Measurements from ENCODE around the gene RAI1. TPM values are rescaled to one million over a fixed set of nuclear protein-coding genes. Genes with fewer than 3 reads are reported as not detected.

The RAI1 gene
- total RNA-seq, 4 donors from 2014 or later, result 12.8 to 51.2 (median 47.6) TPM

DNA sequence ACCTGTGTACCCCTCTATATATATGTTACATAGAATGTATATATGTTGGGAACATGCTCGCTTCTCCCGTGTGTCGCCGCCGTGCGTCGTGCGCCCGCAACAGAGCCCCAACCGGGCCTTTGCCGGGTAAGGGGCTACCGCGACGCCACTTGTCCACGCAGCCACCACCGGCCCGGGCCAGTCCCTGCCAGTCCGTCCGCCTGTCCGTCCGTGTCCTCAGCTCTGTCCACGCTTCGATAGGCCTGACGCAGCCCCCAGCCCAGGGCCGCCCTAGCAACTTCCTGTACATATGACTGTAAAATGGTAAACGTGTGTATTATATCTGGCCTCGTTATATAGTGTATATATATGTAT, 129.6 kb downstream of the RAI1 start:
- Histone ChIP-seq H3K9me3 (no peaks in the 10 kb centered on the region), H3K36me3 (peaks cover 0 to 57% (median 0%) of the 10 kb centered on the region in 3 donors), H3K4me3 (no peak overlapping the region), H3K27me3 (no peaks in the 10 kb centered on the region), H3K4me1 (peaks cover 0 to 28% (median 6%) of the 10 kb centered on the region in 4 donors), H3K27ac (peak overlapping the region in 2 of 4 donors; percentile 42 to 64)
- TF ChIP-seq, protein P1, sequence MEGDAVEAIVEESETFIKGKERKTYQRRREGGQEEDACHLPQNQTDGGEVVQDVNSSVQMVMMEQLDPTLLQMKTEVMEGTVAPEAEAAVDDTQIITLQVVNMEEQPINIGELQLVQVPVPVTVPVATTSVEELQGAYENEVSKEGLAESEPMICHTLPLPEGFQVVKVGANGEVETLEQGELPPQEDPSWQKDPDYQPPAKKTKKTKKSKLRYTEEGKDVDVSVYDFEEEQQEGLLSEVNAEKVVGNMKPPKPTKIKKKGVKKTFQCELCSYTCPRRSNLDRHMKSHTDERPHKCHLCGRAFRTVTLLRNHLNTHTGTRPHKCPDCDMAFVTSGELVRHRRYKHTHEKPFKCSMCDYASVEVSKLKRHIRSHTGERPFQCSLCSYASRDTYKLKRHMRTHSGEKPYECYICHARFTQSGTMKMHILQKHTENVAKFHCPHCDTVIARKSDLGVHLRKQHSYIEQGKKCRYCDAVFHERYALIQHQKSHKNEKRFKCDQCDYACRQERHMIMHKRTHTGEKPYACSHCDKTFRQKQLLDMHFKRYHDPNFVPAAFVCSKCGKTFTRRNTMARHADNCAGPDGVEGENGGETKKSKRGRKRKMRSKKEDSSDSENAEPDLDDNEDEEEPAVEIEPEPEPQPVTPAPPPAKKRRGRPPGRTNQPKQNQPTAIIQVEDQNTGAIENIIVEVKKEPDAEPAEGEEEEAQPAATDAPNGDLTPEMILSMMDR (IDR thresholded peaks at IDR 0.05), result no peak
- no peak for DNase-seq

DNA sequence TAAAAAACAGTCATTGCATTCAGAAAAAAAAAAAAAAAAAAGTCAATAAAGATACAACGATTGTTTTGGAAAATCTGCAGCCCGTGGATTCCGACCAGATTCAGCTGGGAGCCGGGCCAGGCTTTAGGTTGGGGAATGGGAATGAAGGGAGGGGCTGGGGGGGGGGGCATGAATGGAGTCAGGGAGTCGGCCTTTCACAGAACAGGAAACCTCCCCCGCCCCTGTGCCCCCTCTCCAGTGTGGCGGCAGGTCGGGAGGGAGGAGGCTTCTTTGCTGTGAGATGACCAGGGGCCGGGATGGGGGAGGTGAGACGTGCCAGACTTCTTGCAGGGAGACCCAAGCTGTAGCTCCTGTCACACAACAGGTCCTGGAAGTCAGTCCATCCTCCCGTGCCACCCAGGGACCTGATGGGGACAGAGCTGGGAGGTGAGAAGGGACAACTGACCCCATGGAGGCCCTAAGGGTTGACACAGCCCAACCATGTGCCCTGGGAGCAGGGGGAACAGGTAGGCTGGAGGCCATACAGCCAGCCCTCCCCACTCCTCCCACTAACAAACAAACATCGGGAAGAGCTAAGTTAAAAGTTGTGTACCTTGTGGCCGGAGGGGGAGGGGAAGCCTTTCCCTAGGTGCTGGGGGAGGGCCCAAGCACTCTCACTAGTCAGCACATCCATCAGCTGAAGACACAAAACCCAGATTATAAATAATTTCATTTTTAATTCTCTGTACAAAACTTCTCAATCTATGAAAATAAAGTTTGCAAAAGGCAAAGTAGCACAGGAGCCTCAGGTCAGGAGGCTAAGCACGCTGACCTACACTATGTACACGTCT, 130.3 kb downstream of the RAI1 start:
- Histone ChIP-seq H3K4me1 (peaks cover 0 to 28% (median 6%) of the 10 kb centered on the region in 4 donors), H3K27me3 (no peaks in the 10 kb centered on the region), H3K27ac (peak overlapping the region in 1 of 4 donors; percentile 35), H3K36me3 (peaks cover 0 to 63% (median 0%) of the 10 kb centered on the region in 3 donors), H3K9me3 (no peaks in the 10 kb centered on the region), H3K4me3 (no peak overlapping the region)
- DNase-seq, result no peak
- no peak for TF ChIP-seq POLR2A (IDR thresholded peaks at IDR 0.05)
- TF ChIP-seq, protein P1 (IDR thresholded peaks at IDR 0.05), result no peak

DNA sequence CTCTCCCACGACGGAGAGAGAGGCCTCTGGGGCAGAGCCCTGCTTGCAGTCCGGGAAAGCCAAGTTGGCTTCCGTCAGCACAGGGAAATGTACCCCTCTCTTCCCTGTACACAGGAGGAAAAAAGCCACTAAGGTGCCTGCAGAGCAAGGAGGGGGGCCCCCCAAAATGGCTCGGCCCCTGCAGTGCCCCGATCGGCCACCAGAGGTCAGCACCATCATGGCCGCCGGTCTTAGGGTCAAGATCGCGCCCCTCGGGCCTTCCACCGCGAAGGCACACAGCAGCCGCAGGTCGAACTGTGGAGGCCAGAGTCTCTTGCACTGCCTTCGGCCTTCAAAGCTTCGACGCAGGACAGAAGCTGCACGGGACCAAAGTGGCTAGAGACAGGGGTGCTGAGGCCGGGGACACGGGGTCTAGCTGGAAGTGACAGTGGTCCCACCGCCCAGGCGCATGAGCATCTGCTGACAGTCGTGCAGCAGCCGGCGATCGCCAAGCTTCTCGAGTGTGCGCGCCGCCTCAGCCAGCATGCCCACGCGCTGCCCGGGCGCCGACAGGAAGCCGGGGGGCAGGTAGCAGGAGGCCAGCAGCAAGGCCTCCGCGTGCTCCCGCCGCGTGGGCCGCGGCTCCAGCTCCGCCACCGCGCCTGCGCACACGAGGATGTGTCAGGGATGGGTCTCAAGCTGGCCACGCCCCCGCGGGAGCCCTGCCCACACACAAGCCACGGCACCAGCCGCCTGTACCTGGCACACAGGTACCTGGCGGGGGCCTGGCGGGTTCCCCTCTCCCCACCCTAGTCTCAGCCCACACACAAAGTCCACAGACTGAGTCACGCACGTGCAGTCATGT, 131.2 kb downstream of the RAI1 start:
- H3K4me1 ChIP-seq, result peaks cover 0 to 28% (median 6%) of the 10 kb centered on the region in 4 donors
- peak; percentile 74 to 84 (median 81) for DNase-seq
- H3K4me3 ChIP-seq, result no peak overlapping the region
- TF ChIP-seq POLR2A (IDR thresholded peaks at IDR 0.05), result no peak
- TF ChIP-seq, protein P1 (IDR thresholded peaks at IDR 0.05), result peak; percentile 97 to 100 (median 98)
- peak overlapping the region in 1 of 4 donors; percentile 31 for H3K27ac ChIP-seq
- no peaks in the 10 kb centered on the region for H3K9me3 ChIP-seq
- H3K27me3 ChIP-seq, result no peaks in the 10 kb centered on the region
- H3K36me3 ChIP-seq, result peaks cover 0 to 72% (median 0%) of the 10 kb centered on the region in 3 donors

DNA sequence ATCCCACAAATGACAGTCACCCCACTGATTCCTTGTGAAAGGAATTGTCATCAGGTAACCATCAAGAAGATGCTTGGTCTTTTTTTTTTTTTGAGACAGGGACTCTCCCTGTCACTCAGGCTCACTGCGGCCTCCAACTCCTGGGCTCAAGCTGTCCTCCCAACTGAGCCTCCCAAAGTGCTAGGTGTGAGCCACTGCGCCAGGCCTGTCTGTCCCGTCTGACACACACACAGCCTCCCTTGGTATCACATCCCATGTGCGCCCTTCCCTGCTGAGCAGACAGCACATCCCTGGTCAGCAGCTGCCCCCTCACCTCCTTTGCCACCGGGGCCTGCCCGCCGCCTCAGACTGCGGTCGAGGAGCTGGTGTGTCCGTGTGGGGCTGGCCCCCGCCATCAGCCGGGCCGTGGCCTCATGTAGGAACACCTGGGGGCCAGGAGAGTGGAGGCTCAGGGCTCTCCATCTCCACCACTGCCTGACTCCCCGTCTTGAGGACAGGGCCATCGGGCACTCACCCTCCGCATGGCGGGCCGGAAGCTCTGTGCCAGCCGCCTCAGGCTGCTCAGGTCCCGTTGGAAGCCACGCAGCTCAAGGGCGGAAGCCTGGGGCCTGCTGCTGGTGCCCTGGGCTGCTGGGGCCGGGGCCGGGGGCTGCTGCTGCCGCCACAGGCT, 131.9 kb downstream of the RAI1 start:
- Histone ChIP-seq H3K36me3 (peaks cover 0 to 79% (median 0%) of the 10 kb centered on the region in 3 donors), H3K4me1 (peaks cover 0 to 34% (median 6%) of the 10 kb centered on the region in 4 donors), H3K27ac (no peak overlapping the region), H3K4me3 (no peak overlapping the region), H3K27me3 (no peaks in the 10 kb centered on the region), H3K9me3 (no peaks in the 10 kb centered on the region)
- DNase-seq, result no peak
- no peak for TF ChIP-seq POLR2A (IDR thresholded peaks at IDR 0.05)
- TF ChIP-seq, protein P1 (IDR thresholded peaks at IDR 0.05), result no peak

DNA sequence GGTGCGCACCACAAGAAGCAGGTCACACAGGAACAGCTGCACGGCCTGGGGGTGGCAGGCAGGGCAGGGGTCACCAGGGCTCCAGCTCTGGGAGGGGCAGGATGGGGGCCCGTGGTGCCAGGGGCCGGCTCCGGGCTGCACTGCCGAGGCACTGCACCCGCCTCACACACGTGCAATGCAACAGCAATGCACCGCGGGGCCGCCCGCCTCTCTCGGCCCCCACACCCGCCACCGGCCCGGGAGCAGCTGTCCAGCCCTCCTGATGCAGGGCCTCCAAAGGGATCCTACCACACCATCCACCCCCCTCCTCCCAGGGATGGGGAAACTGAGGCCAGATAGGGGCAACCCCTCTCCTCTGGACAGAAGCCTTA, 132.5 kb downstream of the RAI1 start:
- H3K9me3 ChIP-seq, result no peaks in the 10 kb centered on the region
- no peaks in the 10 kb centered on the region for H3K27me3 ChIP-seq
- peaks cover 0 to 84% (median 0%) of the 10 kb centered on the region in 3 donors for H3K36me3 ChIP-seq
- TF ChIP-seq, protein P1 (IDR thresholded peaks at IDR 0.05), result no peak
- TF ChIP-seq POLR2A (IDR thresholded peaks at IDR 0.05), result no peak
- H3K4me3 ChIP-seq, result no peak overlapping the region
- no peak overlapping the region for H3K27ac ChIP-seq
- H3K4me1 ChIP-seq, result peaks cover 0 to 39% (median 6%) of the 10 kb centered on the region in 4 donors
- DNase-seq, result no peak
